ENCODE measurements around the gene RFTN1.

RFTN1 gene

GRCh38 chr3:16410659-16411058, 102.8 kb downstream of the RFTN1 start:
- DNase-seq (ENCODE audit: low spot score) (no peak), FAIRE-seq (no peak)

- DNase-seq (ENCODE audit: low spot score) (no peak), FAIRE-seq (no peak)
These were observed 104.5 kb downstream of the RFTN1 start for GRCh38 chr3:16409032-16409431.

- no peak for DNase-seq (ENCODE audit: low spot score)
- no peak for FAIRE-seq
These were observed 106.1 kb downstream of the RFTN1 start for GRCh38 chr3:16407366-16407765.

GRCh38 chr3:16406579-16406978, 106.9 kb downstream of the RFTN1 start:
- FAIRE-seq (no peak), DNase-seq (ENCODE audit: low spot score) (no peak)

GRCh38 chr3:16406166-16406565, 107.3 kb downstream of the RFTN1 start:
- no peak for DNase-seq (ENCODE audit: low spot score)

GRCh38 chr3:16404349-16404895, 109.1 kb downstream of the RFTN1 start:
- DNase-seq (ENCODE audit: low spot score) (no peak), FAIRE-seq (no peak)

More at GRCh38 chr3:16406166-16406565, 107.3 kb downstream of the RFTN1 start:
- no peak for FAIRE-seq

GRCh38 chr3:16402451-16402850, 111.0 kb downstream of the RFTN1 start:
- FAIRE-seq (no peak), DNase-seq (ENCODE audit: low spot score) (no peak)

GRCh38 chr3:16401273-16401672, 112.2 kb downstream of the RFTN1 start:
- DNase-seq (ENCODE audit: low spot score) (no peak), FAIRE-seq (no peak)

GRCh38 chr3:16400106-16400931, 113.2 kb downstream of the RFTN1 start:
- DNase-seq (ENCODE audit: low spot score), result no peak
- FAIRE-seq, result no peak

- DNase-seq (ENCODE audit: low spot score), result peak; percentile 83
- FAIRE-seq, result peak; percentile 82
These were observed 114.0 kb downstream of the RFTN1 start for GRCh38 chr3:16399473-16399872.

- DNase-seq (ENCODE audit: low spot score), result no peak
- FAIRE-seq, result no peak
These were observed 114.9 kb downstream of the RFTN1 start for GRCh38 chr3:16398648-16399047.

GRCh38 chr3:16396202-16396601, 117.3 kb downstream of the RFTN1 start:
- FAIRE-seq (no peak), DNase-seq (ENCODE audit: low spot score) (no peak)

GRCh38 chr3:16395212-16395611, 118.3 kb downstream of the RFTN1 start:
- no peak for FAIRE-seq
- DNase-seq (ENCODE audit: low spot score), result no peak

- DNase-seq (ENCODE audit: low spot score) (no peak), FAIRE-seq (no peak)
These were observed 118.9 kb downstream of the RFTN1 start for GRCh38 chr3:16394639-16395038.

GRCh38 chr3:16392717-16393116, 120.8 kb downstream of the RFTN1 start:
- FAIRE-seq (no peak), DNase-seq (ENCODE audit: low spot score) (no peak)

- DNase-seq (ENCODE audit: low spot score) (no peak), FAIRE-seq (no peak)
These were observed 121.4 kb downstream of the RFTN1 start for GRCh38 chr3:16392065-16392464.

GRCh38 chr3:16390581-16390980, 122.9 kb downstream of the RFTN1 start:
- FAIRE-seq (no peak), DNase-seq (ENCODE audit: low spot score) (no peak)

GRCh38 chr3:16388850-16389441, 124.6 kb downstream of the RFTN1 start:
- DNase-seq (ENCODE audit: low spot score) (no peak), FAIRE-seq (no peak)

GRCh38 chr3:16386561-16386960, 126.9 kb downstream of the RFTN1 start:
- no peak for FAIRE-seq
- DNase-seq (ENCODE audit: low spot score), result no peak

GRCh38 chr3:16385151-16385550, 128.3 kb downstream of the RFTN1 start:
- no peak for FAIRE-seq

GRCh38 chr3:16383864-16384263, 129.6 kb downstream of the RFTN1 start:
- DNase-seq (ENCODE audit: low spot score) (no peak), FAIRE-seq (no peak)

More at GRCh38 chr3:16385151-16385550, 128.3 kb downstream of the RFTN1 start:
- DNase-seq (ENCODE audit: low spot score), result no peak

GRCh38 chr3:16382845-16383244, 130.7 kb downstream of the RFTN1 start:
- DNase-seq (ENCODE audit: low spot score) (no peak), FAIRE-seq (no peak)

GRCh38 chr3:16381426-16381825, 132.1 kb downstream of the RFTN1 start:
- DNase-seq (ENCODE audit: low spot score) (no peak), FAIRE-seq (no peak)

Measured in RCC 7860 (cell line).